HG03432 (cell line): ENCODE results near the gene TCEAL6.
"Not testable (repeated sequence)": the region's sequence is repeated elsewhere in the genome, so short reads cannot be mapped to it uniquely, and the experiment has no call there.

ENCODE experiments used
- ATAC-seq: cut with Tn5 transposase; IDR thresholded peaks from one replicate; pipeline ENCODE4 v1.9.1; 2021; ENCODE audit warnings: mild to moderate bottlenecking, moderate library complexity; ENCODE audit not compliant: unreplicated experiment

The TCEAL6 gene

DNA sequence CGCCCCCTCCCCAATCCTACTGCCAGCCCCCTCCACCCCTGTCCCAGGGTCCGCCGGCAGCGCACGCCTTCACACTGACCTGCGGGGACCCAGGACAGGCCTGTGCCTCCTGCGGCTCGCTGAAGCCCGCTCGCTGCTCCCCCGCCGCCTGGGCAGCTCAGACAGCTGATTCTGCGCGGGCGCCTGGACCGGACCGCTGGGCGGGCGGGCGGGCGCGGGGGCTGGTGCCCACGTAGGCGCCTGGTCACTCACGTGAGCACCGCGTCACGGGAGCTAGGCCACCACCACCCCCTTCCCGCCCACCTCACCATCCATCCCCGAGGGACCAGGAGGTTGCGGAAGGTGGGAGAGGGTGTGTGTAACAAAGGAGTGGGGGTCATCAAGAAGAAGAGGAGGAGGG lies at the start of gene TCEAL6:
Gene TCEAL6 (minus strand): TSS at position 208 of the 400 bp plus-strand sequence.
- not testable (repeated sequence) for ATAC-seq

DNA sequence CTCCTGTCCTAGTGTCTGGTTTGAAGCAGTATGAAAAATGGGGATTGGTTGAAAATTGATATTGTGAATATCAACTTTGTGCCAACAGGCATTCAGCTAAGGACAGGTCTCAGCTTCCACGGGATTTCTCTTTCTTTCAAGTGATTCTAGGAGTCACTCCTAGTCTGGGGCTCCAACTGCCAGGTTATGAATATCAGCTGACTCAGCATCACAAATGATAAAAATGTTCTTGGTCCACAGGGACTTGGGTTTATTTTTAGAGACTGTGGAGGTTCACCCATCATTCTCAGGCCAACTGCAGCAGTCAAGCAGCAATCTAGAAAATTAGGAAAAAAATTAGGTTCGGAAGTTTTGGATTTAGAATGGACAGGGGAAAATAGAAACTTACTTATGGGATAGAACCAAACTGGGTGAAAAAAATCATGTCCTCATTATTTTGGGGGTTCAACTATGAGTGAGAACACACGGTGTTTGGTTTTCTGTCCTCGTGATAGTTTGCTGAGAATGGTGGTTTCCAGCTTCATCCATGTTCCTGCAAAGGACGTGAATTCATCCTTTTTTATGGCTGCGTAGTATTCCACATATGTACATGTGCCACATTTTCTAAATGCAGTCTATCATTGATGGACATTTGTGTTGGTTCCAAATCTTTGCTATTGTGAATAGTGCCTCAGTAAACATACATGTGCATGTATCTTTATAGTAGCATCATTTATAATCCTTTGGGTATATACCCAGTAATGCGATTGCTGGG lies 43.9 kb upstream of the TCEAL6 start:
- ATAC-seq = no peak

DNA sequence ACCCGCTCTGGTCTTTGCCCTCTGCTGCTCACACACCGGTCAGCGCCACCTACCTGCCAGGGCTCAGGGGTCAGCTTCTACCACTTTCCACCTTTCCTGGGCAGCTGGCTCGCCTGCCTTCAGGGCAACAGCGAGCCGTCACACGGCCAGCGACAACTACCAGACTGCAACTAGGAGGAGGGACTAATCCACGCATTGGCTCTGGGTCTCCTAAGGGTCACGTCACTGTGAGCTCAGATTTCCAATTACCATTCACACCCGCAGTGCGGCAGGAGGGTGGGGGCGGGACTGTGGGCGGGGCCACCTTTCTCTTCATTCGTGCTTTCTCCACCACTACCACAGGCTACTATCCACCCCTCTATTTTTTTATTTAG lies 13.5 kb upstream of the TCEAL6 start, which contains the start of gene BEX5:
Gene BEX5 (minus strand): TSS at position 172 of the 374 bp plus-strand sequence. CDS start 1,712 bp downstream, outside the sequence.
- ATAC-seq = peak; percentile 94

DNA sequence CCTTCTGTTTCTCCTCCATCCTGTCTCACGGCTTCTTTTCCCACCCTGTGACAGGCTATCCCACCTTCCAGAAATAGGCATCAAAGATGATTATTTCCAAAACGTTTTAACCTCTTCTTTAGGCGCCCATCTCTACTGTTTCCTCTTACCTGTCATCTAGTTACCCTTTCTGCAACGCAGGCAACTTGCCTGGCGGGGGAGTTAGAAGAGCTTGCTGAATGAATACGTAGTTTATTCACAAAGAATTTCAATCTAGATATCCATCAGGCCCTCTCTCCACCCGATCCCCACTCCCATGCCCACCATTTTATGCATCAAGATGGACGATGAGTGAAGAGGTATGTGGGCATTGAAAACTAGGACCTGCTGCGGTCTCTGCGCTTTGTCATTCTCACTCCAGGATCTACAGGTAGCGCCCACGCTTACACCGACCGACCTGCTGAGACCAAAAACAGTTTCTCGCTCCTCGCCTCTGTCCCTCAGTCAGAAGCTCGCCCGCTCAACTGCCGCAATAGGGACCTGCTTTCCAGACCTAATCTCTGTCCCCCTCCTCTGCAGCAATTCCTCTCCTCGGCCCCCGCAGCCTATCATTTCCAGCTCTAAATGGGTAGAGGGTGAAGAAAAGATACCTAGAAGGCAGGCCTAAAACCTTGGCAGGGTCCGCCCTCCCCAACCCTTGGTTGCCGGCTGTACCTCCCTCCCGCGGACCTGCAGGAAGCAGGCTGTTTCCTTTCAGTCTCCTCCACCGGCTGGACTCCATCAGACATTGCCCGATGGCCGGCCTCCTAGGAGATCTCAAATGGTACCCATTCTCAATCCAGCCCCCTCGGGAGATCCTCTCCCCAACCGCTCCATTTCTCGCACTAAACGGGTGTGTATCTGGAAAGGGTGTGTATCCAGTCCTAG lies 12.9 kb upstream of the TCEAL6 start:
- ATAC-seq = peak; percentile 40

DNA sequence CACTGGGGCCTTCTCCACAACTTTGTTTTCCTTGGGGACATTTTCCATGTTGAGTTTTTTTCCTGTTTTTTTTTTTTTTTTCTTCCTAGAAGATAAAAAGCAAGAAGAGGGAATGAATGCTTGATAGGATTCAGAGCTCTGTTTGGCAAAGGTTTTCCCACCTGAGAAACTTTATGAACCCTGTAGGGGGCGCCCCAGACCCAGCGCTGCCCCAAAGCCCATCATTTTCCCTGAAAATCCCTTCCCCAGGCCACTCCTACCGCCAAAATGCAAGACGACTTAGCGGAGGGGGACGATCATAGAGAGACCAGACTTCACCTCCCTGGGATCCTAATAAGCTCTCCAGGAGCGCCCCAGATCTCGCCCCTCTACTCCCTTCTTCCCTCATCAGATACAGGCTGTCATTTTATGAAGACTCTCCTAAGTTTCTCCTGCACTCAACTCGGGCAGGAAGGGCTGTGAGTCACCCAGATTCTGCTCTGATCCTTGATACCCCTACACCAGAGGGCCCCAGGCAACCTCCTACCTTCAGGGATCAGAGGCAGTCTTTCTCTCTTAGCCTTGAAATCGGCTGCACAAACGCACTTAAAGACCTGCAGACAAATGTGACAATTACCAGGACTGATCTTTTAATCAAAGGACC lies 12.1 kb upstream of the TCEAL6 start:
- no peak for ATAC-seq

DNA sequence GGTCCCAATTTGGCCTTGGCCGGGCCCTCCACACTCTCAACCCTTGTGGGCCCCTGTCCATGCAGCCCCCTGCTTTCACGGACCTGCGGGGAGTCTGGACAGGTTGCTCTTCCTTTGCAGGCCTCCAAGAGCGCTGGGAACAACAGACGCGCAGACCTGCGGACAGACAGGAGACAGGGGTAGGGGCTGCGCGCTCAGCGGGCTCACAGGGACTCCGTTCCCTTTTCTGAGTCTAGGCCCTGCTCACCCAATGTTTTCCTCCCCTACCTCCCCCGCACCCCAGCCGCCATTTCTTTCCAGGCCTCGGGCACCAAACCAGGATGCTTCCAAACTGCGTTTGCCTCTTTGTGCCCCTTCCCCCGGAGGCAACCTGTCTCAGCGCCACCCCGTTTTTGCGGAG lies 650 bp downstream of the TCEAL6 start:
- ATAC-seq = not testable (repeated sequence)

DNA sequence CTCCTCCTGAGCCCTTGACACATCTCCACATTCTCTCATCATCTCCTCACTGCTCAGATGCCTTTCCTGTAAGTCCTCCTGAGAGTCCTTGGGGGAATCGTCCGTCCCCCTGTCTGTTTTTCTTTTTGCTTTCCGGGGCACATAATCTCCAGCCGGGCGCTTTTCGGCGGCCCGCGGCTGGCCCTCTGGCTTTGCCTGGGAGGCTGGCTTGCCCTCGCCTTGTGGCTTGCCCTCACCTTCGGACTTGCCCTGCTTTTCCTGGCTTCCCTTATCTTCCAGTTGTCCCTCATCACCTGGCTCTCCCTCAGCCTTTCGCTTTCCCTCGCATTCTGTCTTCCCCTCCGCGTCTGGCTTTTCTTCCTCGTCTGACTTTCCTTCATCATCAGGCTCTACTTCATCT lies 1.4 kb downstream of the TCEAL6 start:
- not testable (repeated sequence) for ATAC-seq

DNA sequence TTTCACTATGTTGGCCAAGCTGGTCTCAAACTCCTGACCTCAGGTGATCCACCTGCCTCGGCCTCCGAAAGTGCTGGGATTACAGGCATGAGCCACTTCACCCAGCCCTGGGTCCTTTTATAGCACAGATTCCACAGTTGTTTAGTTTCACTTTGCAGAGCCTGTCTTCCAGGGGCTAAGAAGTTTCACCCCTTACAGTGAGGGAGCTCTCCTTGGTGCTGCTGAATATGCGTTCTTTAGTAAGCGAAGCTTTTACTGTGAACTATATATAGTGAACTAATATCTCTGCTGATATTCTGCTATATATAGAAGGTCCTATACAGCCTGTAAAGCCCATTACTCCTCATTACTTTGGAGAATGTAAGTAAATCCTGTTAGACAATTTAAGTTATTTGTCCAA lies 4.2 kb downstream of the TCEAL6 start:
- ATAC-seq = no peak

DNA sequence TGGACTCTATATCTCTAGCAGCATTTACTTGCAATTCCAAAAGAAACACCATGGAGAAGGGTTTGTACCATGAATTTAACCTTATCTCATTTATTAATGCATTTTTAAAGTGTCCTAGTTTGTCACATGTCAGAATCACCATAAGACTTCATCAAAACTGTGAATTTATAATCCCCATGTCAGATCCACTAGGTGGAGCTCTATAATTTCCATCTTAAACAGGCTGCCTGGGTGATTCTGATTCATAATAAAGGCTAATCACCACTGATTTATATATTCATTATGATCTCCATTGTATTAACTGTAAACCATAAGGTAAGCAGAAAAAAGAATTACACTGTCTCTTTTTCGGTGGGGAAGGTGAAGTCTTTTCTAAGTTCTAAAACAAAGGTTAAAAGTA lies 12.8 kb downstream of the TCEAL6 start:
- ATAC-seq = no peak

DNA sequence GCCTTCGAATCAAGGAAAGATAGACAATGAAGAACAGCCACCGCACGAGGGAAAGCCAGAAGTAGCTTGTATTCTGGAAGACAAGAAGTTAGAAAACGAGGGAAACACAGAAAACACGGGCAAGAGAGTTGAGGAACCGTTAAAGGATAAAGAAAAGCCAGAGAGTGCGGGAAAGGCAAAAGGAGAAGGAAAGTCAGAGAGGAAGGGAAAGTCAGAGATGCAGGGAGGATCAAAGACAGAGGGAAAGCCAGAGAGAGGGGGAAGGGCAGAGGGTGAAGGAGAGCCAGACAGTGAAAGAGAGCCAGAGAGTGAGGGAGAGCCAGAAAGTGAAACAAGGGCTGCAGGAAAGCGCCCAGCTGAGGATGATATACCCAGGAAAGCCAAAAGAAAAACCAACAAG lies 15.4 kb downstream of the TCEAL6 start:
- no peak for ATAC-seq

DNA sequence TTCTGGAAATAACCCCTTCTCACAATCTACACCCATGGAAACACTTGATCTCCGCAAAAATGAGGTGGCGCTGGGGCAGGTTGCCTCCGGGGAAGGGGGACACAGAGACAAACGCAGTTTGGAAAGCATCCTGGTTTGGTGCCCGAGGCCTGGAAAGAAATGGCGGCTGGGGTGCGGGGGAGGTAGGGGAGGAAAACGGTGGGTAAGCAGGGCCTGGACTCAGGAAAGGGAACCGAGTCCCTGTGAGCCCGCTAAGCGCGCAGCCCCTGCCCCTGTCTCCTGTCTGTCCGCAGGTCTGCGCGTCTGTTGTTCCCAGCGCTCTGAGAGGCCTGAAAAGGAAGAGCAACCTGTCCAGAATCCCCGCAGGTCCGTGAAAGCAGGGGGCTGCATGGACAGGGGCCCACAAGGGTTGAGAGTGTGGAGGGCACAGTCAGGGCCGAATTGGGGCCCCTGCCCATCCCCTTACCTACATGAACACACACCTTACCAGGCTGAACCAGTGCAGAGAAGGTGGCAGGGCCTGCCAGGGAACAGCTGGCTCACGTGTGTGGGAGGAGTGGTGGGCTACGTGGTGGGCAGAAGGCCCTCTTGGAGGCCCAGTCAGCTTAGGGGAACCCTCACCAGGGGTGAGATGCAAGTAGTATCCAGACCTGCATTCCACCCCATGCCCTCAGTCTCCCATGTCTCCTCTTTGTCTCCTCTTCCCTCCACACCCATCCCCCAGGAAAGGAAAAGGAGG lies 16.0 kb downstream of the TCEAL6 start:
- not testable (repeated sequence) for ATAC-seq

DNA sequence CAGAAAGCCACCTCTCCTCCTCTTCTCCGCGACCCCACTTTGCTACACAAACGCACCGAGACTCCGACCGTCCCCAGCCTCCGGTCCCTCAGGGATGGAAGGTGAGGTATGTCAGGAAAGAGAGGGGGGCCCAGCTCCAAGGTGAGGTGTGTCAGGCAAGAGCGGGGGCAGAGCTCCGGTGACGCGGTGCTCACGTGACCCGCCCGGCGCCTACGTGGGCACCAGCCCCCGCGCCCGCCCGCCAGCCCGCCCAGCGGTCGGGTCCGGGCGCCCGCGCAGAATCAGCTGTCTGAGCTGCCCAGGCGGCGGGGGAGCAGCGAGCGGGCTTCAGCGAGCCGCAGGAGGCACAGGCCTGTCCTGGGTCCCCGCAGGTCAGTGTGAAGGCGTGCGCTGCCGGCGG lies 16.8 kb downstream of the TCEAL6 start, which contains the start of gene TCEAL2:
Gene TCEAL2 (plus strand): TSS at position 244 of the 400 bp plus-strand sequence. CDS start 1,152 bp downstream, outside the sequence.
- ATAC-seq = not testable (repeated sequence)

DNA sequence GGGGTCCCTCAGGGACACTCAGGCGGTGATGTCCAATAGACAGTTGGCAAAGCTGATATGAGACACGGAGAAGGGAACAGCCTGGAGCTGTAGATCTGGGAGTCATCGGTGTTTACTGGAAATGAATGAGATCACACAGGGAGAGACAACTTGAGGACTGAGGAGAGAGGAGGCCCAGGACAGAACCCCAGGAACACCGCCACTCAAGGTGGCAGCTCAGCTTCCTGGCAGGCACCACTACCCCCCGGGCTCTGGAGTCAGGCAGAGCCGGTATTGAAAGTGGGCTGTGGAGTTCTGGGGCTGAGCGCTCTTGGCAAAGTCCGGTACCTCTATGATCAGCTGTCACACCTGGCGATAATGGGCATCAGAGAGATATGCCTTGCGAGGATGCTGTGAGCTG lies 17.3 kb downstream of the TCEAL6 start:
- not testable (repeated sequence) for ATAC-seq

DNA sequence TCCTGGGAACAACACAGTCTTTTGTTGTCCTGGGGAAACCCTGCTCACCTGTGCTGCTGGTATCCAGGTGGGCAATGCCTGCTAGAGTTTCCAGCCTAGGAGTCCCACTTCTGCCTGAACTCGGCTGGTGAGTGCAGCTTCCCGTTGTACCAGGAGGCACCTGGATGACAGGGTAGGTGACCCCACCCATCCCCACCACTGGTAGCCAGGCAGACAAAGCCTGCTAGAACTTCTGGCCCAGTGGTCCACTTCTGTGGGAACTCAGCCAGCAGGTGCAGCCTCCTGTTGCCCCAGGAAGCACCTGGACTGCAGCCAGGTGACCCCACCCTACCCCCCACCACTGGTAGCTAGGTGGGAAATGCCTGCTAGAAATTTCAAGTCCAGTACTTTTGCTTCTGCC lies 26.5 kb downstream of the TCEAL6 start:
- ATAC-seq = no peak

DNA sequence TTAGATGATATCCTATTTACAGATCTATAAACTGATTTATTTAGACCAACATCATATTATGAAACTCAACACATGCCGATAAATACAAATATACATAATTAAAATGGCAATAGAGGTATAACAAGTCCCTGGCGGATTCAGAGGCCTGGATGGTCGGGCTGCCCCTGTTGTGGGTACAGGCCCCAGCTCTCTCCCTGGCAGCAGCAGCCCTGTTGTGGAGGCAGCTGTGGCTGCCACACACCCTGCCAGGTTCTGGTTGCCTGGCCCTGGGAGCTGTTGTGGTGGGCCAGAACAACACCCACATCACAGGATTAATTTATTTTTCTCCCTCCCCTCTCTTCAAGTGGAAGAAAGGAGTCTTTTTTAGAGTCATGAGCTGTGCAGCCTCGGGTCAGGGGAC lies 28.9 kb downstream of the TCEAL6 start:
- ATAC-seq = no peak
